Chondrocyte (in vitro differentiated cells): ENCODE data around the gene APEH. TPM values are rescaled to one million over a fixed set of nuclear protein-coding genes. Genes with fewer than 3 reads are reported as not detected.
"Not testable (repeated sequence)": the region's sequence is repeated elsewhere in the genome, so short reads cannot be mapped to it uniquely, and the experiment has no call there.

ENCODE experiments used
- DNase-seq: peaks from one replicate; pipeline ENCODE4 v3.0.0; 2021; ENCODE audit warnings: mixed read lengths, low spot score
- H3K27ac Mint-ChIP-seq: one replicate; pipeline ENCODE4 v1.8.0; 2021; ENCODE audit warnings: mild to moderate bottlenecking, moderate library complexity, mixed read lengths; ENCODE audit not compliant: unreplicated experiment
- H3K27me3 Mint-ChIP-seq: 2 replicates; pipeline ENCODE4 v1.8.0; 2021; ENCODE audit warnings: low read depth, mixed read lengths
- H3K36me3 Mint-ChIP-seq: 2 replicates; pipeline ENCODE4 v1.8.0; 2021; ENCODE audit warnings: low read depth, mixed read lengths
- H3K4me1 Mint-ChIP-seq: 2 replicates; pipeline ENCODE4 v1.8.0; 2021; ENCODE audit warnings: low read depth, mild to moderate bottlenecking, mixed read lengths
- H3K4me3 Mint-ChIP-seq: one replicate; pipeline ENCODE4 v1.8.0; 2021; ENCODE audit warnings: mild to moderate bottlenecking, moderate library complexity, mixed read lengths; ENCODE audit not compliant: unreplicated experiment
- H3K9me3 Mint-ChIP-seq: 2 replicates; pipeline ENCODE4 v1.8.0; 2021; ENCODE audit warnings: low read depth, mixed read lengths
- total RNA-seq: library from RNA; stranded (reverse); gene quantifications from 3 replicates; pipeline ENCODE4 v1.2.1, GENCODE V29; 2021
- TF ChIP-seq, protein P1 (sequence below): fragments of 200-600 bp; sonication (generic); IDR thresholded peaks from 2 replicates; pipeline ENCODE4 v1.5.0; 2021; ENCODE audit warnings: antibody characterized with exemption, mild to moderate bottlenecking, moderate library complexity

The APEH gene
- total RNA-seq, 1 donor from 2014 or later: 69.8 TPM

DNA sequence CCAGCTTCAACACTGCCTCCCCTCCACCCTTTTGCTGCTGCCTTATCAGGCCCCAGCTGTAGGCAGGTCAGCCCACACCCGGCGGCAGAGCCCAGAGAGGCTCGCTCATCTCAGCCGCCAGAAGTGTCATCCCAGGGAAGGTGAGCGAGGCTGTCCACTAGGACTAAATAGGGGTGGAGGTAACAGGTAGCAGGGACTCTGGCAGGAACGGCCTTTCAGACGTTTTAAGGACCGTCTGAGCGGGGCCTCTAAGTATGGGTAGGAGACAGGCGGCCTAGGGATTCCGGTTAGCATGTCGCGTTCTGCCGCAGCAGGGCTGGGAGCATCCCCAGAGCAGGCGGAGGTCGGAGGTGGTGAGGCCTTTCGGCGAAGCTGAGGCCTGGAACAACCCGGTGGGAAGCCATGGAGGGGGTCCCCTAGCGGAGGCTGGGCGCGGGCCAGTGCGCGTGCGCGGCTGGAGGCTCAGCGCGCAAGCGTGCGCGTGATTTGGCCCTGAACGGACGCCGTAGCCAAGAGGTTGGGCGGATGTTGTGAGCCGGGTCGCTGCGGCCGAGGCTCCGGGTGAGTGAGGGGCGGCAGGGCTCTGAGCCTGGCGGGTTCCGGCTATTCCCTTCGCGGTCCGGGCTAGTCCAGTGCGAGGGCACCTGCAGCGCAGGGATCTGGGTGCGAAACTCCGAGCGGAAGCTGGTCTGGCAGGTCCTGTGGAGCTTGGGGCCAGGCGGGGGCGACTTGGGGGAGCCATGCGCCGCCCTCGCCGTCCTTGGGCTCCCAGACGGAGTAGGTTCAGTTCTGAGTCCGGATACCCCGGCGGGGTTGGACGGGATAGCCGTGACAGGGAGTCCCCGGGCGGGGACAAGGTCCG is 15.1 kb downstream of the APEH start, which contains the start of the genes MST1 and RNF123:
TSS of gene MST1 (minus strand) at position 429 of the 862 bp plus-strand sequence. CDS start 783 bp downstream, outside the sequence.
TSS of gene RNF123 (plus strand) at position 512 of the 862 bp plus-strand sequence. CDS start 1,609 bp downstream, outside the sequence.
- TF ChIP-seq, protein P1, sequence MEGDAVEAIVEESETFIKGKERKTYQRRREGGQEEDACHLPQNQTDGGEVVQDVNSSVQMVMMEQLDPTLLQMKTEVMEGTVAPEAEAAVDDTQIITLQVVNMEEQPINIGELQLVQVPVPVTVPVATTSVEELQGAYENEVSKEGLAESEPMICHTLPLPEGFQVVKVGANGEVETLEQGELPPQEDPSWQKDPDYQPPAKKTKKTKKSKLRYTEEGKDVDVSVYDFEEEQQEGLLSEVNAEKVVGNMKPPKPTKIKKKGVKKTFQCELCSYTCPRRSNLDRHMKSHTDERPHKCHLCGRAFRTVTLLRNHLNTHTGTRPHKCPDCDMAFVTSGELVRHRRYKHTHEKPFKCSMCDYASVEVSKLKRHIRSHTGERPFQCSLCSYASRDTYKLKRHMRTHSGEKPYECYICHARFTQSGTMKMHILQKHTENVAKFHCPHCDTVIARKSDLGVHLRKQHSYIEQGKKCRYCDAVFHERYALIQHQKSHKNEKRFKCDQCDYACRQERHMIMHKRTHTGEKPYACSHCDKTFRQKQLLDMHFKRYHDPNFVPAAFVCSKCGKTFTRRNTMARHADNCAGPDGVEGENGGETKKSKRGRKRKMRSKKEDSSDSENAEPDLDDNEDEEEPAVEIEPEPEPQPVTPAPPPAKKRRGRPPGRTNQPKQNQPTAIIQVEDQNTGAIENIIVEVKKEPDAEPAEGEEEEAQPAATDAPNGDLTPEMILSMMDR: peak; percentile 72
- Mint-ChIP-seq H3K9me3 (no peaks in the 10 kb centered on the region), H3K27me3 (no peaks in the 10 kb centered on the region), H3K27ac (peak within 1 kb of the TSS; percentile 94), H3K4me3 (peak within 1 kb of the TSS; percentile 95), H3K36me3 (peaks cover 2% of the 10 kb centered on the region), H3K4me1 (peaks cover 29% of the 10 kb centered on the region)
- DNase-seq: no peak

DNA sequence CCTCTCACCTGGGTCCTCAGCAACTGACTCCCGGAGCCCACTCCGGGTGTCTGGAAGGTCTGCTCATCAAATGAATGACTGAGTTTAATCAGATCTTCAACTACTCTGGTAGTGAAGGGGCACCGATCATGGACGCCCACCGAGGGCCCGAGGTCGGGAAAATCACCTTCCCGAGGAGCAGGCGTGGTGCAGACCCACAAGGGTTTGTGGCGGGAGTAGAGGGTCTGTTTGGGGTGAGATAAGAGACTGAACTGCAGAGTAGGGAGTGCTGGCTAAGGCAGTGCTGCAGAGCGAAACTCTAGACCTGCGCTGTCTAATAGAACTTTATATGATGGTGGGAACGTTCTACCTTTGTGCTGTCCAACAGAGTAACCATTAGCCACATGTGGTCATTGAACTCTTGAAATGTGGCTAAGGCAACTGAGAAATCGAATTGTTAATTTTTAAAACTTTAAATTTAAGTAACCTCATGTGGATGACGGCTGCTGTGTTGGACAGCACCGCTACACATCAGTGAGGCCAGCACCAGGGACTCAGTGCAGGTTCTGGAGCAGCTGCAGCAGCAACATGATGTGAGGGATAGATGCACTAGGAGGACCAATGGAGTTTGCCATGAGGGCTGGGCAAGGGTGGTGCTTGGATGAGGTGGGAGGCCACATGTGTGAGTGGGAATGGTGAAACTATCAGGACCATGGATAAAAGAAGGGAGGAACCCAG is 15.9 kb downstream of the APEH start:
- H3K27ac Mint-ChIP-seq: peak overlapping the region; percentile 94
- H3K36me3 Mint-ChIP-seq: not testable (repeated sequence)
- H3K4me3 Mint-ChIP-seq: peak overlapping the region; percentile 95

DNA sequence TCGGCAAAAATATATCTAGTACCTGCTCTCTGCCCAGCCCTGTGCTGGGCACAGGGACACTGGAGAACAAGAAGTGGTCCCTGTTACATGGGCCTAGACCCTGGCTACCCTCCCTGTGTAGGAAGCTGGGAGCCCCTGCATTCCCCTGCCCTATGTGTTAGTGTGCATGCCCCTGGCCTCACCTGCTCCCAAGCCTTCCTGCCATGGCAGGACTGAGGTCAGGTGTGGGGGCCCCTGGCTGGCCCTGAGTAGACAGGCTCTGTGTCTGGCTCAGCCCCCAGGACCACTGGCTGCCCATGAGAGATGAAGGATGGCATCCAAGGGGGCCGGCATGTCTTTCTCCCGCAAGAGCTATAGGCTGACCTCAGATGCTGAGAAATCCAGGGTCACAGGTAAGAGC is 16.7 kb downstream of the APEH start:
- not testable (repeated sequence) for H3K9me3 Mint-ChIP-seq, H3K27me3 Mint-ChIP-seq, DNase-seq, H3K27ac Mint-ChIP-seq, H3K36me3 Mint-ChIP-seq
- H3K4me3 Mint-ChIP-seq: peak overlapping the region; percentile 95
- peaks cover 25% of the 10 kb centered on the region for H3K4me1 Mint-ChIP-seq

More for the DNA sequence above, 15.9 kb downstream of the APEH start:
- not testable (repeated sequence) for DNase-seq, H3K9me3 Mint-ChIP-seq, H3K27me3 Mint-ChIP-seq
- H3K4me1 Mint-ChIP-seq: peaks cover 29% of the 10 kb centered on the region

DNA sequence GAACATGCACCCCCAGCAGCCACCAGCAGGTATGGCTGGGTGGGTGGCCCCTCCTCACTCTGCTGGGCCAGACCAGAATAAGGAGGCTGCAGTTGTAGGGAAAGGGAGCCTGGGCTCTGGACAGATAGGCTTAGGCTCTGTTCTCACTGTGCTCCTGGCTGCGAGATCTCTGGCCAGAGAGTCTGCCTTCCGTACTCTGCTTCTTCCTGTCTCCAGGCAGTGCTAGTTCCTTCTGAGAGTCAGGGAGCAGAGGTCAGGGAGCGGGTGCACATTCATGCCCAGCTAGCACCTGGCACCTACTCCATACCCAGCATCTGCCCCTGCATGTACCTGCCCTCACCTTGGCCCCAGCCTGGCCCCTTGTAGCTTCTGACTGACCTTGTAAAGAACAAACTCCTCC is 17.3 kb downstream of the APEH start:
- not testable (repeated sequence) for H3K27ac Mint-ChIP-seq, DNase-seq, H3K9me3 Mint-ChIP-seq, H3K27me3 Mint-ChIP-seq, H3K4me3 Mint-ChIP-seq, H3K36me3 Mint-ChIP-seq
- peaks cover 25% of the 10 kb centered on the region for H3K4me1 Mint-ChIP-seq

DNA sequence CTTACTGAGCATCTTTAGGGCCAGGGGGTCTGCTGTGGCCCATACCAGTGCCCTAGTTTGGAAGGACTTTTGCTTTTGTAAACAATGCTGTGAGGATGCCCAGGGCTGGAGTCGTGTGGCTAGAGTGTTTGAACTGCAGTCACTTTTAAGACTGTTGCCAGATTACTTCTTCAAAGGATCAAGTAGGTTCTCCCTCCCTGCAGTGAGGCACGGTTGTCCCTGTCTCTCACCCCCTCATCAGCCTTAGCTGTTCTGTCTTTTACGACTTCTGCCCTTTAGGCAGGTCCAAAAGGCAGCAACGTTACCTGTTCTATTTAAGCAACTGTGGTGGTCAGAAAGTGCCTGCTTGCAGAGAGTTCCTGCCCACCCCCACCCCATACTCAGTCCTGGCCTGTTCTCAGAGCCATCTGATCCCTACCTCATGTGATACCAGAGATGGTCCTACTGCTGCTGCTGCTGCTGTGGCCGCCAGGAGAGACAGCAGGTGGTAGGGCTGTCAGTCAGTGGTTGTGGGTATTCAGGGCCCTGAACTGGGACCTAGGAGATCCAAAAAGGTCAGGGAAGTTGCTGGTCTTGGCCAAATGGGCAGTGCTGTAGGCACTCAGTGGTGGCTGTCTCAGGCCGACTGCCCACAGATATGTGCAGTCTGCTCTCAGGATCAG is 20.4 kb downstream of the APEH start:
- H3K4me1 Mint-ChIP-seq: peaks cover 20% of the 10 kb centered on the region
- H3K27ac Mint-ChIP-seq: not testable (repeated sequence)

DNA sequence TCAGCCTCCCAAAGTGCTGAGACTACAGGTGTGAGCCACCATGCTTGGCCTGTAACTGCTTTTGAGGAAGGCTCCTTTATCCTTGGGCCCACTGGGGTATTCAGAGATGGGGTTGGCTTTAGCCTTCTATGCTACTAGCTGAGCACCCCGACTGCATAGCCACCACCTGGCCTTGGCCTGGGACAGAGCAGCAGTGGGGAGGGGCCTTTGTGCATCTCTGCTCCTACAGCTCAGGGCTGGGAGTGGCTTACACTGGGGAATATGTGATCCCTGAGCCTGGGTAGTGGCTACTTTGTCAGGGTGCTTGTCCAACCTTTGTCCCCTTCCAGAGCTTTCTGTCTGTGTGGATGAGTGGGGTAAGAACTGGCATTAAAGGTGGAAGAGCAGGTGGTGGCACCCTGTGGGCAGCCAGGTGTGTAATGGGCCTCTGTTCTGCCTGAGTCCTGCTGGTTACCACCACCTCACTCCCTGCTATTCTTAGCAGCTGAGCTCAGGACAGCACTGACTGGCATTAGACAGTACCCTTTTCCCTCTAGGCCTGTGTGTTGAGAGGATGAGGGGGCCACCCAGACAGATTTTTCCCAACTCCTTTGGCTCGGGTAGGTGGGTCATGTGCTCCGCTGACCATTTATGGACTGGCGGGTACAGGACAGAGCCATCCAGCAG is 21.3 kb downstream of the APEH start:
- not testable (repeated sequence) for H3K4me3 Mint-ChIP-seq

More for the DNA sequence above, 20.4 kb downstream of the APEH start:
- H3K27me3 Mint-ChIP-seq, H3K4me3 Mint-ChIP-seq, DNase-seq, H3K36me3 Mint-ChIP-seq, H3K9me3 Mint-ChIP-seq: not testable (repeated sequence)

DNA sequence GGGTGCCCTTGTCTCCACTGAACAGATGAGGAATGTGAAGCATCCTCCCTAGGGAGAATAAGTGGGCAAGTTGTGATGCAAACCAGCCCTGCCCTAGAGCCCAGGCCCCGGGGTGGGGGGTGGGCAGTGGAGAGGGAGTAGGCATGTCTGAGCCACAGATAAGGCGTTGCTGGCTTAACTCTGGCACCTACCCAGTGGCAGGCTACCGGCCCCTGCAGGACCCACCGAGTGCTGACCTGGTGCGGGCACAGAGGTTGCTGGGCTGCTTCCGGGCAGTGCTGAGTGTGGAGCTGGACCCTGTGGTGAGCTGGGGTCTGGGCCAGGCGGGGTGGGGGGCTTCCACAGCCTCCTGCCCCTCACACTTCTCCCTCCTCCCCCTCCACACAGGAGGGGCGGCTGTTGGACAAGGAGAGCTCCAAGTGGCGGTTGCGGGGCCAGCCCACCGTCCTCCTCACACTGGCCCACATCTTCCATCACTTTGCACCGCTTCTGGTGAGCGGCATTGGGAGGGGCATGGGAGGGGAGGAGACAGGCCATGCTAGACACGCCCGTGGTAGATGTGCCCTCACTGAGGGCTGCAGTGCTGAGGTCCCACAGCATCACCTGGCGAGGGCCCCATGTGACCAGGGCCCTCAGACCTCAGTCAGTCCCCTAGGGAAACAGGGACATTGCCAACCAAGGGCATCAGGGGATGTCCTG is 25.3 kb downstream of the APEH start:
- TF ChIP-seq, protein P1: no peak
- H3K27ac Mint-ChIP-seq: no peak overlapping the region
- no peak overlapping the region for H3K4me3 Mint-ChIP-seq
- no peaks in the 10 kb centered on the region for H3K27me3 Mint-ChIP-seq
- H3K4me1 Mint-ChIP-seq: peaks cover 7% of the 10 kb centered on the region
- no peaks in the 10 kb centered on the region for H3K9me3 Mint-ChIP-seq
- peaks cover 4% of the 10 kb centered on the region for H3K36me3 Mint-ChIP-seq
- DNase-seq: no peak

More for the DNA sequence above, 21.3 kb downstream of the APEH start:
- peaks cover 12% of the 10 kb centered on the region for H3K4me1 Mint-ChIP-seq
- H3K27me3 Mint-ChIP-seq, H3K27ac Mint-ChIP-seq, H3K9me3 Mint-ChIP-seq, DNase-seq, H3K36me3 Mint-ChIP-seq: not testable (repeated sequence)
